ENCODE results near the gene CHST3.
"Not testable (repeated sequence)": the region's sequence is repeated elsewhere in the genome, so short reads cannot be mapped to it uniquely, and the experiment has no call there.

Gene CHST3

DNA sequence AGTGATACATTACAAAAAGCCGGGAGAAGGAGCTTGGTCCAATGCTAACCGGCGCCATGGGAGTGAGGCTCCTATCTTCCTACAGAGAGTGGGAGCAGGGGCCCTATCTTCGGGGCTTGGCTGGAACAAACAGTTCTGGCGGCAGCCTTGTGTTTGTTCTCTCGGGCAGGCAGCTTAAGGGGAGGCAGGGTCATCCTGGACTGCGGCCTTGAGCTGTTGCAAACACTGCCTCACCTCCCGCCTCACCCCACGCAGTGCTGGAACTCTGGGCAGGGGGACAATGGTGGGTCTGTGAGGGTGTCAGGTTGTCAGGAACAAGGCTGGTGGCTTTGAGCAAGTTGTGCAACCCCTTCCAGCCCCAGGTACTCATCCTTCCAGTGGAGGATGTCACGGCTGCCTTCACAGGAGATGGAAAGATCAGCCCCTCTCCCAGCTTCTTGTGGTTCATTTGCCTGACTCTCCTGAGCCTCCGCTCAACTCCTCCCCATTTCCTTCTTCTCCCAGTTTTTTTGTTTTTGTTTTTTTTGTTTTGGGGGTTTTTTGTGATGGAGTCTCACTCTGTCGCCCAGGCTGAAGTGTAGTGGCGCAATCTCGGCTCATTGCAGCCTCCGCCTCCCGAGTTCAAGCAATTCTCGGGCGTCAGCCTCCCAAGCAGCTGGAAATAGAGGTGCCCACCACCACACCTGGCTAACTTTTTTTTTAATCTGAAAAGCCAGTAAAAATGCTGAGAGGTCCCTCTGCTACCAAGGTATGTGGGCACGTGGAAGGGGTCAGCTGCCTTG lies 66.8 kb downstream of the CHST3 start:
- no peak overlapping the region for H3K4me3 ChIP-seq (ENCODE audit: low read length)
- no peaks in the 10 kb centered on the region for H4K20me1 ChIP-seq (ENCODE audit: insufficient read depth, low read length)
- no peak overlapping the region for H3K9ac ChIP-seq (ENCODE audit: low read length)
- peaks cover 11% of the 10 kb centered on the region for H3K4me1 ChIP-seq (ENCODE audit: low read length)
- no peaks in the 10 kb centered on the region for H3K79me2 ChIP-seq (ENCODE audit: low read length)
- H3K27ac ChIP-seq (ENCODE audit: low read length), result no peak overlapping the region
- TF ChIP-seq, protein P1, sequence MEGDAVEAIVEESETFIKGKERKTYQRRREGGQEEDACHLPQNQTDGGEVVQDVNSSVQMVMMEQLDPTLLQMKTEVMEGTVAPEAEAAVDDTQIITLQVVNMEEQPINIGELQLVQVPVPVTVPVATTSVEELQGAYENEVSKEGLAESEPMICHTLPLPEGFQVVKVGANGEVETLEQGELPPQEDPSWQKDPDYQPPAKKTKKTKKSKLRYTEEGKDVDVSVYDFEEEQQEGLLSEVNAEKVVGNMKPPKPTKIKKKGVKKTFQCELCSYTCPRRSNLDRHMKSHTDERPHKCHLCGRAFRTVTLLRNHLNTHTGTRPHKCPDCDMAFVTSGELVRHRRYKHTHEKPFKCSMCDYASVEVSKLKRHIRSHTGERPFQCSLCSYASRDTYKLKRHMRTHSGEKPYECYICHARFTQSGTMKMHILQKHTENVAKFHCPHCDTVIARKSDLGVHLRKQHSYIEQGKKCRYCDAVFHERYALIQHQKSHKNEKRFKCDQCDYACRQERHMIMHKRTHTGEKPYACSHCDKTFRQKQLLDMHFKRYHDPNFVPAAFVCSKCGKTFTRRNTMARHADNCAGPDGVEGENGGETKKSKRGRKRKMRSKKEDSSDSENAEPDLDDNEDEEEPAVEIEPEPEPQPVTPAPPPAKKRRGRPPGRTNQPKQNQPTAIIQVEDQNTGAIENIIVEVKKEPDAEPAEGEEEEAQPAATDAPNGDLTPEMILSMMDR (IDR thresholded peaks at IDR 0.05; ENCODE audit: low read depth, low read length), result no peak
- TF ChIP-seq EZH2phosphoT487 (IDR thresholded peaks at IDR 0.05; ENCODE audit: low read depth), result no peak
- H3K4me2 ChIP-seq (ENCODE audit: low read length), result no peak overlapping the region
- H3K27me3 ChIP-seq (ENCODE audit: low read depth, low read length), result no peaks in the 10 kb centered on the region
- no peak overlapping the region for H2AFZ ChIP-seq (ENCODE audit: low read depth, low read length)
- no peaks in the 10 kb centered on the region for H3K36me3 ChIP-seq (replicated peaks; ENCODE audit: low read depth, low read length)
- H3K9me3 ChIP-seq (ENCODE audit: insufficient read depth, low read length), result no peaks in the 10 kb centered on the region

DNA sequence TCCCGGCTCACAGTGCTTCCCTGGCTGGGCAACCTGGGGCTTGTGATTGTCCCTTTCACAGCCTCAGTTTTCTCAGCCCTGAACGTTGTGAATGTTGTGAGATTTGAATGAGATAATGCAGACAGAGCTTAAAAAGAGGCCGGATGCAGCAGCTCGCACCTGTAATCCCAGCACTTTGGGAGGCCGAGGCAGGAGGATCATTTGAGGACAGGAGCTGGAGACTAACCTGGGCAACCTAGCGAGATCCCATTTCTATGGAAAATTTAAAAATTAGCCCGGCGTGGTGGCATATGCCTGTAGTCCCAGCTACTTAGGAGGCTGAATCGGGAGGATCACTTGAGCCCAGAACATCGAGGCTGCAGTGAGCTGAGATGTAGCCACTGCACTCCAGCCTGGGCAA lies 67.5 kb downstream of the CHST3 start:
- no peak overlapping the region for H3K27ac ChIP-seq (ENCODE audit: low read length)
- H3K4me1 ChIP-seq (ENCODE audit: low read length), result peaks cover 11% of the 10 kb centered on the region
- H2AFZ ChIP-seq (ENCODE audit: low read depth, low read length), result no peak overlapping the region
- no peak overlapping the region for H3K4me2 ChIP-seq (ENCODE audit: low read length)
- H3K4me3 ChIP-seq (ENCODE audit: low read length), result no peak overlapping the region
- no peaks in the 10 kb centered on the region for H4K20me1 ChIP-seq (ENCODE audit: insufficient read depth, low read length)
- H3K9me3 ChIP-seq (ENCODE audit: insufficient read depth, low read length), result no peaks in the 10 kb centered on the region
- H3K9ac ChIP-seq (ENCODE audit: low read length), result no peak overlapping the region
- no peaks in the 10 kb centered on the region for H3K27me3 ChIP-seq (ENCODE audit: low read depth, low read length)
- H3K36me3 ChIP-seq (replicated peaks; ENCODE audit: low read depth, low read length), result no peaks in the 10 kb centered on the region
- H3K79me2 ChIP-seq (ENCODE audit: low read length), result no peaks in the 10 kb centered on the region
- TF ChIP-seq, protein P1 (IDR thresholded peaks at IDR 0.05; ENCODE audit: low read depth, low read length), result no peak
- no peak for TF ChIP-seq EZH2phosphoT487 (IDR thresholded peaks at IDR 0.05; ENCODE audit: low read depth)

DNA sequence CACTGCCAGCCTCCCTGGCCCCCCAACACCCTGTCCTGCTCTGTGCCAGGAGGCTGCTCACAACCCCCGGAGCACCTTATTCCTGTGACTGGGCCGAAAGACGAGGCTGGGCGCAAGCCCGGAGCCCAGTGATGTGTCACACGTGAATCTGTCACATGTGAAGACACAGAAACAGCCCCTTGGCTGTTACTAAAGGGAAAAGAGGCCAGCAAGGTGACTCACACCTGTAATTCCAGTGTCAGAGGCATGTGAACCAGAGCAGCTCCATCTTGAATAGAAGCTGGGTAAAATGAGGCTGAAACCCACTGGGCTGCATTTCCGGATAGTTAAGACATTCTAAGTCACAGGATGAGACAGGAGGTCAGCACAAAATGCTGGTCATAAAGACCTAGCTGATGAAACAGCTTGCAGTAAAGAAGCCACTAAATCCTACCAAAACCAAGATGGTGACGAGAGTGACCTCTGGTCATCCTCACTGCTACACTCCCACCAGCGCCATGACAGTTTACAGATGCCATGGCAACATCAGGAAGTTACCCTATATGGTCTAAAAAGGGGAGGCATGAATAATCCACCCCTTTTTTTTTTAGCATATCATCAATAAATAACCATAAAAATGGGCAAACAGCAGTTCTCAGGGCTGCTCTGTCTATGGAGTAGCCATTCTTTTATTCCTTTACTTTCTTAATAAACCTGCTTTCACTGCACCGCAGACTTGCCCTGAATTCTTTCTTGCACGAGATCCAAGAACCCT lies 68.4 kb downstream of the CHST3 start:
- not testable (repeated sequence) for H3K9ac ChIP-seq (ENCODE audit: low read length); H3K36me3 ChIP-seq (replicated peaks; ENCODE audit: low read depth, low read length); H3K4me3 ChIP-seq (ENCODE audit: low read length); H3K4me2 ChIP-seq (ENCODE audit: low read length); H2AFZ ChIP-seq (ENCODE audit: low read depth, low read length); H3K27ac ChIP-seq (ENCODE audit: low read length); H3K4me1 ChIP-seq (ENCODE audit: low read length); H3K79me2 ChIP-seq (ENCODE audit: low read length); H3K27me3 ChIP-seq (ENCODE audit: low read depth, low read length); H4K20me1 ChIP-seq (ENCODE audit: insufficient read depth, low read length); H3K9me3 ChIP-seq (ENCODE audit: insufficient read depth, low read length)

DNA sequence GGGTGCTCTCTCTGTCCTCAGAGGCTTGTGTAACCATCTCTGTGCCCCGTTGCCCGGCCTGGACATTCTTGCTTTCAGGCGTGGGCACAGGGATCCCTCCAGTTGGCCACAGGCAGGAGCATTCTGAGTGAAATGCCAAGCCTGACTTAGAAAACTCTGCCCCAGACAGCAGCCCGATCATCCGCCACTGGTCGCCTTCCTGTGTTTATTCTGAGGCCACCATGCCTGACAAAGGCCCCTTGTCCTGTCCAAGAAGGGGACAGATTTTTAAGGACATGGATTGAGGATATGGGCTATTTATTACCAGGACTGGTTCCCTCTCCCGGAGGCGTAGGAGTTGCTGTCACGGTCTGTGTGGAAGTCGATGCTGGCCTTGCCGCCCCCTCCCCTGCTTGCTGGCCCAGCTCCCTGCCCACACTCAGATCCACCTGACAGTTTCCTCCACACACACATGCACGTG lies 69.9 kb downstream of the CHST3 start:
- Histone ChIP-seq H3K27me3 (ENCODE audit: low read depth, low read length) (no peaks in the 10 kb centered on the region), H3K79me2 (ENCODE audit: low read length) (no peaks in the 10 kb centered on the region), H3K27ac (ENCODE audit: low read length) (no peak overlapping the region), H3K9me3 (ENCODE audit: insufficient read depth, low read length) (no peaks in the 10 kb centered on the region), H2AFZ (ENCODE audit: low read depth, low read length) (no peak overlapping the region), H3K4me1 (ENCODE audit: low read length) (no peaks in the 10 kb centered on the region), H4K20me1 (ENCODE audit: insufficient read depth, low read length) (no peaks in the 10 kb centered on the region), H3K36me3 (replicated peaks; ENCODE audit: low read depth, low read length) (no peaks in the 10 kb centered on the region), H3K9ac (ENCODE audit: low read length) (no peak overlapping the region), H3K4me2 (ENCODE audit: low read length) (no peak overlapping the region), H3K4me3 (ENCODE audit: low read length) (no peak overlapping the region)
- no peak for TF ChIP-seq EZH2phosphoT487 (IDR thresholded peaks at IDR 0.05; ENCODE audit: low read depth)
- TF ChIP-seq, protein P1 (IDR thresholded peaks at IDR 0.05; ENCODE audit: low read depth, low read length), result no peak

All from OCI-LY3 (cell line).